K562 (cell line): ENCODE data around the gene NUP43. TPM values are rescaled to one million over a fixed set of nuclear protein-coding genes. Genes with fewer than 3 reads are reported as not detected.

Source experiments
- DDX20 ChIP-seq: fragments of 450-650 bp; IDR thresholded peaks from 2 replicates; pipeline ENCODE4 v1.6.1; 2016; ENCODE audit warnings: missing genetic modification characterization, low read depth, mild to moderate bottlenecking, missing compliant biosample characterization, moderate library complexity
- DPF2 ChIP-seq: fragments of 450-650 bp; IDR thresholded peaks from 2 replicates; pipeline ENCODE4 v1.6.1; 2016
- E2F8 ChIP-seq: fragments of 450-650 bp; IDR thresholded peaks from 2 replicates; pipeline ENCODE4 v1.7.1; 2018; ENCODE audit warnings: mild to moderate bottlenecking, low read depth; ENCODE audit not compliant: partially characterized antibody
- ELF2 ChIP-seq: fragments of 250-450 bp; sonication (Bioruptor Pico); IDR thresholded peaks from 2 replicates; pipeline ENCODE4 v1.5.0; 2021; ENCODE audit warnings: mild to moderate bottlenecking
- ETS1 ChIP-seq: conservative IDR thresholded peaks from 2 replicates; pipeline ENCODE4 v1.6.1; 2011; ENCODE audit warnings: low read depth, mild to moderate bottlenecking, low read length; ENCODE audit not compliant: control insufficient read depth
- HLTF ChIP-seq: fragments of 450-650 bp; IDR thresholded peaks from 2 replicates; pipeline ENCODE4 v1.6.1; 2016
- HNRNPK ChIP-seq: fragments of 200-400 bp; formaldehyde crosslinking; IDR thresholded peaks from one replicate; pipeline ENCODE4 v1.6.1; 2018; ENCODE audit warnings: mild to moderate bottlenecking, low read depth, low read length; ENCODE audit not compliant: poor library complexity, severe bottlenecking
- MCM2 ChIP-seq: fragments of 450-650 bp; IDR thresholded peaks from 2 replicates; pipeline ENCODE4 v1.6.1; 2017; ENCODE audit warnings: low read depth, mild to moderate bottlenecking
- NFRKB ChIP-seq: fragments of 450-650 bp; IDR thresholded peaks from 2 replicates; pipeline ENCODE4 v1.6.1; 2016; ENCODE audit warnings: low read depth
- NR3C1 ChIP-seq: sonication (generic); formaldehyde crosslinking; IDR thresholded peaks from 2 replicates; pipeline ENCODE4 v1.8.1; 2022; ENCODE audit warnings: missing genetic modification reagents
- PBX2 ChIP-seq, 2 experiments: IDR thresholded peaks in 1 of 2; conservative IDR thresholded peaks in 1 of 2; 2 replicates each; pipeline ENCODE4 v1.6.1; 2016; ENCODE audit warnings: low read depth in 2 of 2, mild to moderate bottlenecking in 1 of 2, missing compliant biosample characterization in 1 of 2, missing genetic modification characterization in 1 of 2, moderate library complexity in 1 of 2
- PRDM10 ChIP-seq: fragments of 450-650 bp; IDR thresholded peaks from 2 replicates; pipeline ENCODE4 v1.6.1; 2018; ENCODE audit not compliant: partially characterized antibody
- RCOR1 ChIP-seq, 2 experiments: IDR thresholded peaks; 2 replicates each; pipeline ENCODE4 v1.6.1; 2012; ENCODE audit warnings: low read depth in 2 of 2, low read length in 2 of 2, borderline replicate concordance in 1 of 2, improper control_type of control experiment in 1 of 2
- SMARCE1 ChIP-seq: fragments of 450-650 bp; IDR thresholded peaks from 2 replicates; pipeline ENCODE4 v1.7.1; 2016; ENCODE audit warnings: mild to moderate bottlenecking
- ZNF589 ChIP-seq: fragments of 200-800 bp; sonication (Bioruptor generic); IDR thresholded peaks from 2 replicates; pipeline ENCODE4 v1.6.1; 2016; ENCODE audit warnings: low read depth, missing genetic modification characterization, missing compliant biosample characterization
- polyA plus RNA-seq, 8 experiments: library from polyadenylated mRNA; depleted of rRNA in 4 of 8; stranded (reverse) in 5 of 8; unstranded in 3 of 8; fragments of >200 nt; fragmentation: Nextera tagmentation in 2 of 8; fragmentation: Illumina TruSeq in 1 of 8; extraction: Ambion mirVana in 2 of 8; extraction: Trizol in 1 of 8; gene quantifications; 2 replicates each; pipeline versions ENCODE4 v1.2.1 to v1.2.3, GENCODE V29; 2011 to 2014; ENCODE audit warnings: inconsistent platforms in 1 of 8, missing spikeins in 1 of 8
- total RNA-seq, 7 experiments: library from RNA; depleted of rRNA in 6 of 7; stranded (reverse); fragments of >200 nt in 6 of 7; fragmentation: Illumina TruSeq in 2 of 7; extraction: Trizol in 2 of 7; gene quantifications; 2 replicates each; pipeline versions ENCODE4 v1.2.1 to v1.2.3, GENCODE V29; 2011 to 2021; ENCODE audit warnings: low replicate concordance in 1 of 7

The NUP43 gene
- total and polyA plus RNA-seq, 9 of the 15 experiments (the other 6 are each of a cell fraction or from before 2014, with no cell fraction given), result 28.9 to 136 (median 67.4) TPM

GRCh38 chr6:149755300-149756260, 9.3 kb upstream of the NUP43 start (continued):
- TF ChIP-seq PRDM10, result peak; percentile 68
- no peak for TF ChIP-seq SMARCE1
- no peak for TF ChIP-seq ETS1
- no peak for TF ChIP-seq NFRKB
- TF ChIP-seq DDX20 (tag), result no peak
- no peak for TF ChIP-seq RCOR1 (IDR thresholded peaks at IDR 0.05; ENCODE audit: borderline replicate concordance in 1 of 2, low read depth in 2 of 2, low read length in 2 of 2)
- no peak for TF ChIP-seq NR3C1 (CRISPR knock-in tag)
- no peak for TF ChIP-seq MCM2
- no peak for TF ChIP-seq ZNF589 (CRISPR knock-in tag)
- TF ChIP-seq DPF2, result no peak
- 0 out of 2 replicates have a peak, but pooled peaks have one; percentile 22 for TF ChIP-seq ELF2
- no peak for TF ChIP-seq HNRNPK
- TF ChIP-seq PBX2 (CRISPR knock-in tag; IDR thresholded peaks at IDR 0.05; ENCODE audit: low read depth), result no peak
- no peak for TF ChIP-seq PBX2 (tag; conservative IDR thresholded peaks at IDR 0.05; ENCODE audit: low read depth)
- TF ChIP-seq E2F8, result no peak
- no peak for TF ChIP-seq HLTF
